Fibroblast of skin of abdomen (primary cell): ENCODE measurements around the gene DSCAM.

Experiments used
- DNase-seq: peaks from one replicate; pipeline ENCODE4 v3.0.0-alpha.2; 2013

The DSCAM gene

GRCh38 chr21:40647706-40648105 lies 199.3 kb downstream of the DSCAM start:
- peak; percentile 47 for DNase-seq

- DNase-seq: no peak
These were observed 200.3 kb downstream of the DSCAM start for GRCh38 chr21:40646651-40647050.

GRCh38 chr21:40641042-40641441 lies 205.9 kb downstream of the DSCAM start:
- DNase-seq: no peak

GRCh38 chr21:40640266-40640789 lies 206.6 kb downstream of the DSCAM start:
- no peak for DNase-seq

- peak; percentile 67 for DNase-seq
These were observed 207.3 kb downstream of the DSCAM start for GRCh38 chr21:40639616-40640194.

- no peak for DNase-seq
These were observed 208.3 kb downstream of the DSCAM start for GRCh38 chr21:40638466-40639251.

- DNase-seq: no peak
These were observed 210.9 kb downstream of the DSCAM start for GRCh38 chr21:40636026-40636425.

- DNase-seq: no peak
These were observed 211.6 kb downstream of the DSCAM start for GRCh38 chr21:40635391-40635790.

GRCh38 chr21:40634141-40634540 lies 212.8 kb downstream of the DSCAM start:
- DNase-seq: no peak

GRCh38 chr21:40633048-40633447 lies 213.9 kb downstream of the DSCAM start:
- no peak for DNase-seq

- peak; percentile 77 for DNase-seq
These were observed 215.7 kb downstream of the DSCAM start for GRCh38 chr21:40631211-40631610.

- DNase-seq: no peak
These were observed 221.0 kb downstream of the DSCAM start for GRCh38 chr21:40625991-40626390.

GRCh38 chr21:40623528-40623927 lies 223.4 kb downstream of the DSCAM start:
- DNase-seq: no peak

- peak; percentile 39 for DNase-seq
These were observed 224.4 kb downstream of the DSCAM start for GRCh38 chr21:40622531-40622930.

- DNase-seq: peak; percentile 70
These were observed 226.4 kb downstream of the DSCAM start for GRCh38 chr21:40620386-40621145.

GRCh38 chr21:40618191-40618973 lies 228.6 kb downstream of the DSCAM start:
- DNase-seq: no peak

GRCh38 chr21:40616377-40616704 lies 230.6 kb downstream of the DSCAM start:
- DNase-seq: peak; percentile 23

GRCh38 chr21:40615505-40616376 lies 231.2 kb downstream of the DSCAM start:
- peak; percentile 61 for DNase-seq

GRCh38 chr21:40613546-40614030 lies 233.4 kb downstream of the DSCAM start:
- no peak for DNase-seq

- DNase-seq: no peak
These were observed 236.6 kb downstream of the DSCAM start for GRCh38 chr21:40610345-40610744.

- no peak for DNase-seq
These were observed 240.6 kb downstream of the DSCAM start for GRCh38 chr21:40606341-40606740.
